NCI-H82 treated with DMSO at 0.1 percent for 48 hours (cell line): ENCODE data around the gene MYO18A.

Experiments used
- DNase-seq: peaks from one replicate; lab custom pipeline; 2025; ENCODE audit not compliant: unreplicated experiment; lab: John Stamatoyannopoulos, UW

The MYO18A gene

GRCh38 chr17:29127840-29128239 is 52.4 kb downstream of the MYO18A start:
- no peak for DNase-seq

DNA sequence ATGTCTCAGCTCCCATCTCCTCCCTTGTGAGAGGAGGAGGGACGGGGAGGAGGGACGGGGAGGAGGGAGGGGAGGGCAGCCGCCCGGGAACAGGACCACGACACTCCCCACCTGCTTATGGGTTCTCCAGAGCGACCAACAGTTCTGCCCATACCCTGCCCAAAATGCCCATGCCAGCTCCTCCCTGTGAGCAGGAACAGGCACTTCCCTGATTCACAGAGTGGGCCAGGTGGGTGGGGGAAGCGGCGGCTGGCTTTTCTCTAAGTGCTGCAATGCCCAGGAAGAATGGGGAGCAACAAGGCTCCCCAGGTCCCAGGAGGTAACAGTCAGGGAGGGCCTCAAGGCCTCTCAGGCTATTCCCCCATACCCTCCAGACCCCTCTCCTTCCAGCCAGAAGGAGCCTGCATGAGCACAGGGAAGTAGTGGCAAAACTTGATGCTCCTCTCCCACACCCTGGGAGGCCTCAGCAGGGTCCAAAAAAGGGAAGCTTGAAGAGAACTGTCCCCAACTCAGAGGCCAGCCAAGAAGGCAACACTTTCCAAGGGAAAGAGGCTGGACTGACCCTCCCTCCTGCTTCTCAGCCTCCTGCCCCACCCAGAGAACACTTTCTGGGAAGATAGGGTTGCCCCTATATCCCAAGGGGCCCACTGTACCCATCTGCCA is 53.8 kb downstream of the MYO18A start:
- no peak for DNase-seq

- DNase-seq: no peak
These were observed 54.5 kb downstream of the MYO18A start for GRCh38 chr17:29125651-29126050.

DNA sequence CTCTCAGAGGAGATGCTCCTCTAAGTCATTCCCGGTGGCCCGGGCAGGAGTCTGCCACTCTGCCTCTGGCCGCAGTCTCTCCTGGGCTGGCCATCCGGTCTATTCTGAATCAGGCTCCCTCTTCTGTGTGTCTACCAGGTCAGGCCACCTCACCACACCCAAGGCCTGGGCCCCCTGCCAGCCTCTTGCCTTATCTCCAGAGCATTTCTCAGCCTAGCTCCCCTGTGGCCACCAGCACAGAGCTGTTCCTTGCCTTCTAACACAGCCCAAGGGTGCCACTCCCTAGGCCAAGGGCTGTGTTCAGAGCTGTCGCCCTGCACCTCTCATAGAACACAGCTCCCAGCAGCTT is 55.3 kb downstream of the MYO18A start:
- no peak for DNase-seq

DNA sequence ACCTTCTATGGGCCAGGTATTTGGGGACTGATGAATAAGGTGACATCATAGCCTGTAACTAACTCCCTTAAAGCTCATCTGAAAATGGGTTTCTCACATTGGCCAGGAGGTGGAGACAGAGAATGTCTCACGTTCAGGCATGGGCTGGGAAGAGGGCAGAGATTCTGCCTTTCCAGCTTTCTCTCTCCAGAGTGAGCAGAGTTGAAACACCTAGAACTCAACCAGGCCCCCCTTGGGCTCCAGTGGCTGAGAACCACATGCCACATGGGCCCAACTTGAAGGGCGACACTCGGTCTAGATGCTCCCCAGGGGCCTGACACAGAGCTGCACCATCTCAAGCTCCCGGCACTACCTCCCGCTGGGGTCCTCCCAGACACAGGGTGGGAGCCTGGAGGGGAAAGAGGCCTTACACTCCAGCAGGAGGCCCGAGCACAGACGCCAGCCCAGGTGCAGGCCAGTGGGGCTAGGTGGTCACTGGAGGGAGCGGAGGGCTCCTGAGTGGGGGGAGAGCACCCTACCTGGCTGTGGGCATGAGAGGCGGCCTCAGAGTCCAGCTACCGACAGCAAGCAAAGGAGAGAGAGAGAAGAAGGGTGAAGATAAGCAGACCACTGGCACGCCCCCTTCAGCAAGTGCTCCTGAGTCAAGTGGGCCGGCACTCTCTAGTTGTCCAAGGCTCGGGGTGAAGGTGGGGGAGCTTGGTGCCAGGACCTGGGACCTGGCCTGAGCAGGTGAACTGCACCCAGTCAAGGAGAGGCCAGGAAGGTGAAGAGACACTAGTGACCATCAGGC is 55.9 kb downstream of the MYO18A start:
- peak; percentile 15 for DNase-seq

- DNase-seq: no peak
These were observed 57.1 kb downstream of the MYO18A start for GRCh38 chr17:29123111-29123510.

- DNase-seq: no peak
These were observed 58.8 kb downstream of the MYO18A start for GRCh38 chr17:29121442-29121841.

DNA sequence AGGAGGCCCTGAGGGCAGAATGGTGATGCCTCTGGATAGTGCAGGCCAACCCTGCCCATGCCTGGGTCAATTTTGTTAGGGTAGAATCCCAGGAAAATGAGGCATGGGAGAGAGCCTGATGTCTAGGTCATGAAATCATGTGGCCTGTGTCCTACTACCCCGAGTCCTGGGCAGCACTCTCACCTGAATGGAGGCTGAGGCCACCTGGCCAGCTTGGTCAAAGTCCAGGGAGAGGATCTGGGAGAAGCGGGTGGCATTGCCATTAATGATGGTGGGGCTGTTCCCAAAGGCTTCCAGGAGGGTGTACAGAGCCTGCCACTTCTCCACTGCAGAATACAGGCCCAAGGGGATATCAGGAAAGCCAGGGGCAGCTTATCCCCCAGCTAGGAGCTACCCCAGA is 59.8 kb downstream of the MYO18A start:
- no peak for DNase-seq

DNA sequence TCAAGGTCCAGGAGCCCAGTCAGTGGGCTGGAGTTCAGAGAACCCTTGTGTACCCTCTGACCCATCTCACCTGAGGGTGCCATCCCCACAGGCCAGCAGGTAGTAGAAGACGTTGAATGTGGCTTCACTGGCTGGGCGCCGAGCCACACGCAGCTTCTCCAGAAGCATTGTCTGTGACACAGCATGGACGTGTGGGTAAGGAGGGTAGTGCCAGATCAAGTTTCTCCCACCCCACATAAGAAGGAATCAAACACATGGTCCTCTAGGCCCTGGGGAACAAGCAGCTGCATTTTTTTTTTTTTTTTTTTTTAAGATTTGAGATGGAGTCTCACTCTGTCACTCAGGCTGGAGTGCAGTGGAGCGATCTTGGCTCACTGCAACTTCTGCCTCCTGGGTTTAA is 60.9 kb downstream of the MYO18A start:
- DNase-seq: no peak

DNA sequence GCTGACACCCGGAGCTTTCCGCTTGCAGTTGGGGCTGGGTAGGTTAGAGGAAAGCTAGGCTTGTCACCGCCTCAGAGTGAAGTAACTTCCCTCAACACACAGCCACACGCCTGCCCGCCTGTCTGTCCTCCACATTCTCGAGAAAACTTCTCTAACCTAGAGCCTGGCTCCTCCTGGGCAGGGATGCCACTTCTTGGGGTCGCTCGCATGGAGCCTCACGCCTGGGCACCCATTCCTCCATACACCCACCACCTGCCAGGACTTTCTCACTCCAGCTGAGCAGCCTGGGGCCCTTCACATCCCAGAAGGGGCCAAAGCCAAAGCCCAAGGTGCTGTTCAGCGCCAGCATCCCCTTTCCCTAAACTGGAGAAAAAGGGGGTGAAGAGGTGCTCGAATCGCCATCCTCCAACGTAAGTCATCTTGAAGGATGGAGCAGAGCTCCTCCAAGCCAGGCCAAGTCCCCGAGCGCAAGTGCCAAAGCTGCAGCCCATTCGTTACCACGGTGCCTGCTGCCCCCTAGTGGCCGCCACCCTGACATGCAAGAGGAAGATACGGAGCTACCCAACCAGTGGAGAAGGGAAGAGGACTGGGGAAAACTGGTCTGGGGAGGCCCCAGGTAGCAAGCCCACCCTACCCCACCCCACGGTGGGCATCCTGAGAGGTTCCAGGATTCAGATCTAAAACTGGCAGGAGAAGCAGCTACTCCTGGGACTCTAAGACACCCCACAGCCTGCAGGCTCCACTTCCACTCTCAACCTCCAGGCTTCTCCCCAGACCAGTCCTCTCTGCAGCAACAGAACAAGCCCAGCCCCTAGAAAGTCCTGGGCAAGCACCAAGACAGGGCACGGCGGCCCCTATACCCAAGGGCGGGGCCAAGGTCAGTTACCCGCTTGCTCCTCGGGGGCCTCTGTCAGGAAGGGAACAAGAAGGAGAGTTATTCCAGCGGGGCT is 63.1 kb downstream of the MYO18A start:
- peak; percentile 55 for DNase-seq

DNA sequence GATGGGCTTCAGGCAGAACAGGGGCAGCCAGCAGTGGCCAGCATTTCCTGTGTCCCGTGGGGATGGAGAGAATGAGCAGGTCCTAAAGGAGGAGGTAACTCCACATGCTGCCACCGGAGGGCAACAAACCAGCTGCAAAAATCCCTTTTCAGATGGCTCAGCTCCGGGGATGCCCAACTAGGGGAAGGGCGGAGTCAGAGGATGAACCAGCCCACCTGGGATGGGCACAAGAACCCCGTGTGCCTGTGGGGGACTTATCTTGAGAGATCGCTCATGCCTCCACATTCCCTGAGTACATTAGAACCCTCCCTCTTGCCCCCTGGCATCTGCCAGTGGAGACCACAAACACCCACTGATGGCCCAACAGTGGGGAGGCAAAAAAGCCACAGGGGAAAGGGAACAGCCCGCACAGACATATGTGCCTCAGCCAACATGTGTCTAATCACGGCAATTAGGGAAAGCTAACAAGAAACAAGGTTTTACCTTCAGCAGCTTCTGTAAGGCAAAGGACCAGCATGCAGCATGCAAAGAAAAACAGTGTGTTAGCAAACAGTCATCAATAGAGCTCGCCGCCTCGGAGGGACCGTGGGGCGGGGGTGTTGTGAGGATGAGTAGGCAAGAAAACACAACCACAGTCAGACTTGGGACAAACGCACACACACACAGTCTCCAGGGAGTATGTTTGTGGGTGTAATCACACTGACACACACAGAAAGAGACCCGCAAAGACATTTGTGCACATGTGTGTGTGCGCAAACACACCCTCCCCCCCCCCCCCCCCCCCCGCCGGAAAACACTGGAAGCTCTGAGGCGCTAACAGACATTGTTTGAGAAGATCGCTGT is 64.0 kb downstream of the MYO18A start:
- DNase-seq: no peak

DNA sequence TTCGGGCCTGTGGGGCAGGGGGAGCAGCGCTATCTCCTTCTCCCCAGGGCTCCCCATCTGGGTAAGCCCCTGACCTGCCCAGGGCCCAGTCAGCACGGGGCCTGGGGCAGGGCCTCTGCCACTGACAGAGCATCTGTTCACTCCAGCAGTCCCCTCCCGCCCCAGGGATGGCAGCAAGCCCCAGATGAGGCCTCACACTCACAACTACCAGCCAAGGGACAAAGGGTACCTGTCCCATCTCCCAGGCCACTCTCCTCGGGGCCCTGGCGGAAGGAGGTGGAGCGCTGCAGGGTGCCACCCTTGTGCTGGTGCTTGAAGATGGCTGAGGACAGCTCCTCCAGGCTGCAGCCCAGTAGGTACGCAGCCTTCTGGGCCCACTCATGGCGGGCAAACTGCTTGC is 64.8 kb downstream of the MYO18A start:
- no peak for DNase-seq

GRCh38 chr17:29114141-29114540 is 66.1 kb downstream of the MYO18A start:
- no peak for DNase-seq

GRCh38 chr17:29113334-29113733 is 66.9 kb downstream of the MYO18A start:
- DNase-seq: peak; percentile 37

DNA sequence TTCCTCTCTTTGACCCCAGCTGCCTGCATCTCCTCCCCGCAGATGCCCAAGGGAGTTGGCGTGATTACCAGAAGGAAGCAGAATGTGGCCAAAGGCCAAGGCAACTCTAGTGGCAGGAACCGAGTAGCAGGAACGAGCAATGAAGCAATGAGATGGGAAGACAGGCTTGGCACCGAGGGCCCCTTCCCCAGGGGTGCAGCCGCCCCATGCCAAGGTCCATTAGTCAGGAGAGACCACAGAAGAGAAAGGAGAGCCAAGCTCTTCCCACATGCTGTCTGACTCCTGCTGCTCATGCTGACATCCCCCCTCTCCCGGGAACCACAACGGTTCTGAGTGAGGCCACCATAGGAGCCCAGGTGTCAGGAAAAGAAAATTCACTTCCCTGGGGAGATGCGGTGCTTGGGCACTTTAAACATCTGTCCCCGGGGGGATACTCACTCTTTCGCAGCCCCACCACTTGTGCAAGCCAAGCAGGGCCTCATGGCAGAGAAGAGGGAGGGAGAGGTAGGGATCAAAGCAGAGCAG is 67.4 kb downstream of the MYO18A start:
- no peak for DNase-seq

GRCh38 chr17:29111816-29112499 is 68.2 kb downstream of the MYO18A start:
- DNase-seq: peak; percentile 81

- no peak for DNase-seq
These were observed 69.8 kb downstream of the MYO18A start for GRCh38 chr17:29110372-29110757.

- DNase-seq: no peak
These were observed 70.5 kb downstream of the MYO18A start for GRCh38 chr17:29109477-29110371.
